H1 (cell line): ENCODE measurements around the gene KIAA0040. TPM values are rescaled to one million over a fixed set of nuclear protein-coding genes. Genes with fewer than 3 reads are reported as not detected.

ENCODE experiments used
- CTCF ChIA-PET: fragments of 300-600 bp; sonication (Branson Sonifier 250); formaldehyde crosslinking; loops from one replicate; lab custom pipeline; 2021; ENCODE audit not compliant: partially characterized antibody; lab: Charles Lee
- POLR2A ChIA-PET: fragments of 300-600 bp; sonication (Branson Sonifier 250); formaldehyde crosslinking; loops from one replicate; lab custom pipeline; 2021; ENCODE audit warnings: inconsistent platforms; ENCODE audit not compliant: partially characterized antibody; lab: Charles Lee
- DNase-seq, 2 experiments: peaks; one replicate each; pipeline versions ENCODE4 v3.0.0 to v3.0.0-alpha.2; 2010 to 2022; ENCODE audit warnings: low spot score in 2 of 2, low read depth in 1 of 2, mixed read lengths in 1 of 2
- FAIRE-seq: peaks from 2 replicates; lab custom pipeline; 2011; peaks lifted over from hg19 to GRCh38; lab: Jason Lieb, UNC
- H2AFZ ChIP-seq: 2 replicates; pipeline ENCODE4 v1.8.1; 2012; ENCODE audit warnings: low read length, inconsistent platforms
- H2AK5ac ChIP-seq: 2 replicates; pipeline ENCODE4 v1.6.1; 2013; ENCODE audit warnings: low read depth, low read length
- H2BK120ac ChIP-seq: replicated peaks from 2 replicates; pipeline ENCODE3; 2013; ENCODE audit warnings: low read depth, low read length, inconsistent platforms
- H2BK12ac ChIP-seq: 2 replicates; pipeline ENCODE4 v1.6.1; 2013; ENCODE audit warnings: low read depth, low read length
- H2BK15ac ChIP-seq: 2 replicates; pipeline ENCODE4 v1.6.1; 2013; ENCODE audit warnings: low read length
- H2BK20ac ChIP-seq: 2 replicates; pipeline ENCODE4 v1.6.1; 2013; ENCODE audit warnings: low read length
- H2BK5ac ChIP-seq: 2 replicates; pipeline ENCODE4 v1.6.1; 2013; ENCODE audit warnings: low read depth, low read length
- H3K14ac ChIP-seq: 2 replicates; pipeline ENCODE4 v1.6.1; 2013; ENCODE audit warnings: inconsistent platforms; ENCODE audit not compliant: insufficient read length
- H3K18ac ChIP-seq: 2 replicates; pipeline ENCODE4 v1.6.1; 2013; ENCODE audit warnings: low read length; ENCODE audit errors: extremely low read depth
- H3K23ac ChIP-seq: 2 replicates; pipeline ENCODE4 v1.6.1; 2013; ENCODE audit warnings: inconsistent platforms; ENCODE audit not compliant: insufficient read length
- H3K23me2 ChIP-seq: 2 replicates; pipeline ENCODE4 v1.6.1; 2013; ENCODE audit warnings: low read depth, low read length
- H3K27ac ChIP-seq: 2 replicates; pipeline ENCODE4 v1.6.1; 2011; ENCODE audit warnings: low read depth, low read length, inconsistent platforms
- H3K27me3 ChIP-seq, 4 experiments: replicated peaks in 1 of 4; 1 replicate in 1 of 4; 2 replicates in 3 of 4; pipeline versions ENCODE4 v1.6.1 to v1.8.1; 2011 to 2013; ENCODE audit warnings: low read length in 3 of 4, mild to moderate bottlenecking in 3 of 4, inconsistent platforms in 2 of 4, mixed read lengths in 2 of 4, moderate library complexity in 1 of 4; ENCODE audit not compliant: control insufficient read depth in 3 of 4, insufficient read depth in 3 of 4; ENCODE audit errors: extremely low read depth in 1 of 4
- H3K36me3 ChIP-seq, 4 experiments: 2 replicates each; pipeline versions ENCODE4 v1.6.1 to v1.8.1; 2011 to 2013; ENCODE audit warnings: mild to moderate bottlenecking in 4 of 4, low read length in 3 of 4, moderate library complexity in 2 of 4, control low read depth in 1 of 4, inconsistent platforms in 1 of 4; ENCODE audit not compliant: insufficient read depth in 4 of 4, control insufficient read depth in 2 of 4
- H3K4ac ChIP-seq: replicated peaks from 2 replicates; pipeline ENCODE3; 2013; ENCODE audit warnings: low read length, low read depth, mixed read lengths, inconsistent platforms; ENCODE audit not compliant: insufficient read length
- H3K4me1 ChIP-seq, 4 experiments: replicated peaks in 1 of 4; 1 replicate in 1 of 4; 2 replicates in 3 of 4; pipeline versions ENCODE4 v1.6.1 to v1.8.1; 2011 to 2013; ENCODE audit warnings: low read length in 3 of 4, inconsistent platforms in 2 of 4, mixed read lengths in 1 of 4; ENCODE audit not compliant: insufficient read depth in 4 of 4, control insufficient read depth in 3 of 4
- H3K4me2 ChIP-seq, 2 experiments: 2 replicates each; pipeline versions ENCODE4 v1.6.1 to v1.8.1; 2011 to 2013; ENCODE audit warnings: low read depth in 2 of 2, low read length in 2 of 2, control low read depth in 1 of 2, inconsistent platforms in 1 of 2, mild to moderate bottlenecking in 1 of 2; ENCODE audit not compliant: insufficient read depth in 1 of 2
- H3K4me3 ChIP-seq, 4 experiments: fragments of 200-600, 300-600 bp in 1 of 4; sonication (generic), shearing (Covaris generic), sonication (Bioruptor Twin) in 1 of 4; 2 replicates each; pipeline versions ENCODE4 v1.5.1 to v1.8.1; 2011 to 2016; ENCODE audit warnings: low read length in 4 of 4, low read depth in 3 of 4, control low read depth in 2 of 4, inconsistent platforms in 2 of 4, mild to moderate bottlenecking in 2 of 4, mixed read lengths in 1 of 4, moderate library complexity in 1 of 4; ENCODE audit not compliant: insufficient read depth in 2 of 4; ENCODE audit errors: extremely low read depth in 1 of 4
- H3K56ac ChIP-seq: replicated peaks from 2 replicates; pipeline ENCODE3; 2013; ENCODE audit warnings: low read depth, mild to moderate bottlenecking, mixed read lengths, low read length, inconsistent platforms; ENCODE audit not compliant: insufficient read length
- H3K79me1 ChIP-seq: 2 replicates; pipeline ENCODE4 v1.6.1; 2013; ENCODE audit warnings: low read depth, low read length, control low read depth
- H3K79me2 ChIP-seq, 2 experiments: 2 replicates each; pipeline versions ENCODE4 v1.6.1 to v1.8.1; 2012 to 2013; ENCODE audit warnings: low read length in 2 of 2, mild to moderate bottlenecking in 2 of 2, inconsistent platforms in 1 of 2; ENCODE audit not compliant: insufficient read depth in 2 of 2, control insufficient read depth in 1 of 2
- H3K9ac ChIP-seq, 4 experiments: replicated peaks in 1 of 4; 1 replicate in 1 of 4; 2 replicates in 3 of 4; pipeline versions ENCODE4 v1.6.1 to v1.8.1; 2011 to 2013; ENCODE audit warnings: low read depth in 3 of 4, low read length in 3 of 4, control low read depth in 2 of 4, mild to moderate bottlenecking in 2 of 4, moderate library complexity in 2 of 4, inconsistent platforms in 1 of 4; ENCODE audit errors: extremely low read depth in 1 of 4
- H3K9me3 ChIP-seq, 2 experiments: 2 replicates each; pipeline versions ENCODE4 v1.6.1 to v1.8.1; 2012 to 2013; ENCODE audit warnings: mild to moderate bottlenecking in 2 of 2, moderate library complexity in 2 of 2, control low read depth in 1 of 2, inconsistent platforms in 1 of 2, low read depth in 1 of 2, low read length in 1 of 2, mixed read lengths in 1 of 2; ENCODE audit not compliant: insufficient read depth in 2 of 2
- H4K20me1 ChIP-seq, 2 experiments: replicated peaks in 1 of 2; 2 replicates each; pipeline versions ENCODE3 to v1.8.1; 2011 to 2013; ENCODE audit warnings: inconsistent platforms in 2 of 2, low read length in 2 of 2, mild to moderate bottlenecking in 1 of 2; ENCODE audit not compliant: insufficient read depth in 2 of 2, control insufficient read depth in 1 of 2
- H4K5ac ChIP-seq: 2 replicates; pipeline ENCODE4 v1.6.1; 2013; ENCODE audit warnings: low read length, low read depth, mixed read lengths, inconsistent platforms; ENCODE audit not compliant: insufficient read length
- H4K8ac ChIP-seq: 2 replicates; pipeline ENCODE4 v1.8.0; 2013; ENCODE audit warnings: mild to moderate bottlenecking, moderate library complexity, low read length, inconsistent platforms; ENCODE audit not compliant: insufficient read depth; ENCODE audit errors: extremely low read depth
- H4K91ac ChIP-seq: replicated peaks from 2 replicates; pipeline ENCODE3; 2013; ENCODE audit warnings: low read length, mixed read lengths, inconsistent platforms; ENCODE audit not compliant: insufficient read length
- CHD1 ChIP-seq: IDR thresholded peaks from 2 replicates; pipeline ENCODE4 v1.6.1; 2012; ENCODE audit warnings: low read depth, low read length, improper control_type of control experiment
- SIX5 ChIP-seq: IDR thresholded peaks from 2 replicates; pipeline ENCODE4 v1.6.1; 2011; ENCODE audit warnings: mild to moderate bottlenecking, low read depth, low read length
- TAF7 ChIP-seq: optimal IDR thresholded peaks from 2 replicates; pipeline ENCODE3; 2011; ENCODE audit warnings: low read depth, mild to moderate bottlenecking, inconsistent platforms, low read length, moderate library complexity, borderline replicate concordance
- ZNF274 ChIP-seq: IDR thresholded peaks from 2 replicates; pipeline ENCODE4 v1.7.0; 2012; ENCODE audit warnings: low read length, borderline replicate concordance; ENCODE audit errors: extremely low read depth
- WGBS, 2 experiments: shearing (Covaris generic) in 1 of 2; methylation state at CpG; one replicate each; pipeline versions ENCODE4 v1.1.6 to v1.1.7; 2013 to 2015; ENCODE audit warnings: low lambda C conversion rate in 2 of 2, mixed read lengths in 2 of 2, inconsistent platforms in 1 of 2, low coverage in 1 of 2, missing lambda C conversion rate in 1 of 2; ENCODE audit not compliant: insufficient replicate concordance in 2 of 2, insufficient coverage in 1 of 2, insufficient read length in 1 of 2; ENCODE audit errors: extremely low coverage in 1 of 2, missing lambda C conversion rate in 1 of 2; 5-methylcytosine and 5-hydroxymethylcytosine counted together
- polyA plus RNA-seq, 7 experiments: library from polyadenylated mRNA; depleted of rRNA in 3 of 7; stranded (reverse) in 5 of 7; unstranded in 2 of 7; fragments of >200 nt in 5 of 7; fragments of 200-250 nt in 2 of 7; gene quantifications; 1 replicate in 5 of 7; 2 replicates in 1 of 7; 4 replicates in 1 of 7; pipeline versions ENCODE4 v1.2.1 to v1.2.3, GENCODE V29; 2011 to 2013; ENCODE audit warnings: missing spikeins in 2 of 7, mixed read lengths in 2 of 7
- total RNA-seq: library from RNA; stranded (reverse); fragmentation: NEBNext Ultra II Directional; extraction: Animal tissue kit (Norgen Biotek cat#: 25700); gene quantifications from 2 replicates; pipeline ENCODE4 v1.2.1, GENCODE V29; 2021

KIAA0040 gene
- total and polyA plus RNA-seq, 2 of the 8 experiments (the other 6 are each of a cell fraction or from before 2014, with no cell fraction given), result 11.0 to 14.1 TPM

GRCh38 chr1:175234639-175235038 lies 42.1 kb upstream of the KIAA0040 start:
- H4K5ac ChIP-seq, result no peak overlapping the region
- TF ChIP-seq CHD1 (no peak), SIX5 (no peak), ZNF274 (no peak), TAF7 (no peak)
- DNase-seq (no peak), FAIRE-seq (no peak)
- no peak overlapping the region for H2BK15ac ChIP-seq
- H3K36me3 ChIP-seq, result no peaks in the 10 kb centered on the region
- no peak overlapping the region for H3K4me3 ChIP-seq
- no peak overlapping the region for H2BK5ac ChIP-seq
- H2BK12ac ChIP-seq, result no peak overlapping the region
- H3K9ac ChIP-seq, result no peak overlapping the region
- H4K20me1 ChIP-seq, result no peaks in the 10 kb centered on the region
- no peaks in the 10 kb centered on the region for H3K27me3 ChIP-seq
- H3K79me1 ChIP-seq, result no peaks in the 10 kb centered on the region
- H3K18ac ChIP-seq, result no peak overlapping the region
- ChIA-PET CTCF (interaction anchor here (0.8 to 2.4 kb wide), 3 partner anchors 80 to 83 kb away, joined by 3 to 12 read pairs (median 4); no protein-coding TSS in a partner anchor), POLR2A (no interaction called here)
- H4K8ac ChIP-seq, result peak overlapping the region; percentile 58; the same call in 1 of the 2 replicates
- H4K91ac ChIP-seq, result no peak overlapping the region
- no peaks in the 10 kb centered on the region for H3K23me2 ChIP-seq
- H2BK120ac ChIP-seq, result no peak overlapping the region
- no peak overlapping the region for H3K27ac ChIP-seq
- no peaks in the 10 kb centered on the region for H3K9me3 ChIP-seq
- WGBS, 2 experiments, result 76% methylated on average over 3 of the region's 3 CpGs; no CpG with 5 or more reads in 1 of the 2 experiments
- H2AFZ ChIP-seq, result no peak overlapping the region; the same call in 1 of the 2 replicates
- H3K14ac ChIP-seq, result no peak overlapping the region
- no peaks in the 10 kb centered on the region for H3K79me2 ChIP-seq
- H3K4me1 ChIP-seq, result peaks cover 0 to 9% (median 0%) of the 10 kb centered on the region in 4 experiments; a peak in 2 of 7 replicates
- H2BK20ac ChIP-seq, result no peak overlapping the region
- no peak overlapping the region for H3K4me2 ChIP-seq
- H3K56ac ChIP-seq, result no peak overlapping the region
- H3K4ac ChIP-seq, result no peak overlapping the region
- no peak overlapping the region for H2AK5ac ChIP-seq
- H3K23ac ChIP-seq, result no peak overlapping the region
